Stomach (tissue), 4 donors: ENCODE measurements around the gene IL13.

Experiments
- CTCF ChIP-seq, 7 experiments: fragments of 450-650 bp in 4 of 7; fragments of 200-600 bp in 3 of 7; sonication (generic) in 3 of 7; IDR thresholded peaks; one replicate each; pipeline ENCODE4 v1.5.1; 2016 to 2019; ENCODE audit warnings: antibody characterized with exemption in 7 of 7, control low read depth in 2 of 7, mild to moderate bottlenecking in 1 of 7
- POLR2A ChIP-seq, 4 donors: fragments of 450-650 bp; IDR thresholded peaks; one replicate each; pipeline ENCODE4 v1.6.1; 2016; ENCODE audit warnings: antibody characterized with exemption in 4 of 4, control low read depth in 2 of 4, mild to moderate bottlenecking in 1 of 4, moderate library complexity in 1 of 4

- TF ChIP-seq POLR2A (IDR thresholded peaks at IDR 0.05), result no peak
- TF ChIP-seq CTCF (IDR thresholded peaks at IDR 0.05), result no peak
Observed at GRCh38 chr5:132653716-132654115, 4.3 kb upstream of the IL13 start.
